ENCODE measurements around the gene CDC42EP5.

DNA sequence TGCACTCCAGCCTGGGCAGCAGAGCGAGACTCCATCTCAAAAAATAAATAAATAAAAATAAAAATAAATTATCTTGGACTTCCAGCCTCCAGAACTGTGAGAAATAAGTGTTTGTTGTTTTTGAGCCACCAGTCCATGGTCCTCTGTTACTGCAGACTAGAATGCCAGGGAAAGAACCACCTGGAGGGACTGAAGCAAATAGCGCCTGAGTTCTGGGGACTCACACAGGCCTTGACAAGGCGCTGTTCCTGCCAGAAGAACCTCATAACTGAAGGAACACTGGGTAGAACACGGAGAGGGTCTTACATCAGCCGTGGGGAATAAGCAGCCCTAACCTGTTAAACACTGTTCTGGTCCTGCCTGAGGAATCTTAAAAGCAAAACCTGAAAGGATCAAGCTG, 32.5 kb downstream of the CDC42EP5 start:
- TF ChIP-seq, protein P1, sequence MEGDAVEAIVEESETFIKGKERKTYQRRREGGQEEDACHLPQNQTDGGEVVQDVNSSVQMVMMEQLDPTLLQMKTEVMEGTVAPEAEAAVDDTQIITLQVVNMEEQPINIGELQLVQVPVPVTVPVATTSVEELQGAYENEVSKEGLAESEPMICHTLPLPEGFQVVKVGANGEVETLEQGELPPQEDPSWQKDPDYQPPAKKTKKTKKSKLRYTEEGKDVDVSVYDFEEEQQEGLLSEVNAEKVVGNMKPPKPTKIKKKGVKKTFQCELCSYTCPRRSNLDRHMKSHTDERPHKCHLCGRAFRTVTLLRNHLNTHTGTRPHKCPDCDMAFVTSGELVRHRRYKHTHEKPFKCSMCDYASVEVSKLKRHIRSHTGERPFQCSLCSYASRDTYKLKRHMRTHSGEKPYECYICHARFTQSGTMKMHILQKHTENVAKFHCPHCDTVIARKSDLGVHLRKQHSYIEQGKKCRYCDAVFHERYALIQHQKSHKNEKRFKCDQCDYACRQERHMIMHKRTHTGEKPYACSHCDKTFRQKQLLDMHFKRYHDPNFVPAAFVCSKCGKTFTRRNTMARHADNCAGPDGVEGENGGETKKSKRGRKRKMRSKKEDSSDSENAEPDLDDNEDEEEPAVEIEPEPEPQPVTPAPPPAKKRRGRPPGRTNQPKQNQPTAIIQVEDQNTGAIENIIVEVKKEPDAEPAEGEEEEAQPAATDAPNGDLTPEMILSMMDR (IDR thresholded peaks at IDR 0.05), result no peak
- no peak for TF ChIP-seq POLR2A (IDR thresholded peaks at IDR 0.05)

Measured in adrenal gland (tissue), 5 donors.